KMS-11 (cell line): Measurements from ENCODE around the gene RALB.
A peak's percentile ranks its signal among the peaks of the same experiment; 100 is the strongest.

Experiments
- H2AFZ ChIP-seq: fragments of 200-600 bp; sonication (generic); 2 replicates; pipeline ENCODE4 v1.6.1; 2016; ENCODE audit warnings: antibody characterized with exemption, mixed run types, low read depth
- H3K27ac ChIP-seq: fragments of 200-600 bp; sonication (generic); 2 replicates; pipeline ENCODE4 v1.6.1; 2016; ENCODE audit warnings: mild to moderate bottlenecking, mixed run types
- H3K27me3 ChIP-seq: fragments of 200-600 bp; sonication (generic); 2 replicates; pipeline ENCODE4 v1.6.1; 2017; ENCODE audit warnings: mild to moderate bottlenecking, low read depth, mixed run types, moderate library complexity; ENCODE audit not compliant: insufficient read depth
- H3K36me3 ChIP-seq: fragments of 200-600 bp; sonication (generic); 2 replicates; pipeline ENCODE4 v1.6.1; 2017; ENCODE audit warnings: mild to moderate bottlenecking, mixed run types; ENCODE audit not compliant: insufficient read depth
- H3K4me1 ChIP-seq: fragments of 200-600 bp; sonication (generic); 2 replicates; pipeline ENCODE4 v1.6.1; 2016; ENCODE audit warnings: mild to moderate bottlenecking, low read depth, mixed run types; ENCODE audit not compliant: poor library complexity, severe bottlenecking
- H3K4me2 ChIP-seq: fragments of 200-600 bp; sonication (generic); 2 replicates; pipeline ENCODE4 v1.7.0; 2016; ENCODE audit warnings: mild to moderate bottlenecking, mixed run types
- H3K4me3 ChIP-seq: fragments of 200-600 bp; sonication (generic); IDR thresholded peaks from 2 replicates; pipeline ENCODE4 v1.6.1; 2017; ENCODE audit warnings: low read depth, low read length, mixed read lengths; ENCODE audit not compliant: insufficient read depth
- H3K79me2 ChIP-seq: fragments of 200-600 bp; sonication (generic); 2 replicates; pipeline ENCODE4 v1.6.1; 2016; ENCODE audit warnings: low read depth, mixed run types; ENCODE audit not compliant: insufficient read depth
- H3K9ac ChIP-seq: fragments of 200-600 bp; sonication (generic); 2 replicates; pipeline ENCODE4 v1.6.1; 2016; ENCODE audit warnings: mild to moderate bottlenecking, mixed run types
- H4K20me1 ChIP-seq: fragments of 200-600 bp; sonication (generic); 2 replicates; pipeline ENCODE4 v1.6.1; 2016; ENCODE audit warnings: mild to moderate bottlenecking, mixed run types; ENCODE audit not compliant: insufficient read depth
- CTCF ChIP-seq: fragments of 200-600 bp; sonication (generic); conservative IDR thresholded peaks from 2 replicates; pipeline ENCODE4 v1.6.1; 2017; ENCODE audit warnings: low read depth, mild to moderate bottlenecking, antibody characterized with exemption, low read length, moderate library complexity, mixed read lengths

RALB gene

GRCh38 chr2:120271711-120272379 is 19.2 kb downstream of the RALB start:
- H3K79me2 ChIP-seq, result peaks cover 9% of the 10 kb centered on the region; the same call in 1 of the 2 replicates
- H3K4me2 ChIP-seq, result no peak overlapping the region
- peaks cover 43% of the 10 kb centered on the region for H3K4me1 ChIP-seq

GRCh38 chr2:120272763-120273481 is 20.3 kb downstream of the RALB start:
- H3K9ac ChIP-seq, result no peak overlapping the region
- H3K4me3 ChIP-seq, result no peak overlapping the region
- H3K27ac ChIP-seq, result no peak overlapping the region
- H2AFZ ChIP-seq, result no peak overlapping the region
- no peaks in the 10 kb centered on the region for H3K36me3 ChIP-seq
- no peak for TF ChIP-seq CTCF
- H3K27me3 ChIP-seq, result no peaks in the 10 kb centered on the region
- no peaks in the 10 kb centered on the region for H4K20me1 ChIP-seq
- H3K4me1 ChIP-seq, result peaks cover 46% of the 10 kb centered on the region
- no peak overlapping the region for H3K4me2 ChIP-seq
- peaks cover 9% of the 10 kb centered on the region; the same call in 1 of the 2 replicates for H3K79me2 ChIP-seq

More at GRCh38 chr2:120271711-120272379, 19.2 kb downstream of the RALB start:
- no peaks in the 10 kb centered on the region for H3K27me3 ChIP-seq
- no peaks in the 10 kb centered on the region for H4K20me1 ChIP-seq
- H2AFZ ChIP-seq, result no peak overlapping the region
- no peak for TF ChIP-seq CTCF
- no peak overlapping the region for H3K9ac ChIP-seq
- no peak overlapping the region for H3K27ac ChIP-seq
- H3K36me3 ChIP-seq, result no peaks in the 10 kb centered on the region
- no peak overlapping the region for H3K4me3 ChIP-seq

- Histone ChIP-seq H3K4me3 (peak overlapping the region; percentile 22), H3K36me3 (no peaks in the 10 kb centered on the region), H4K20me1 (no peaks in the 10 kb centered on the region), H3K4me2 (peak overlapping the region; percentile 71), H3K27me3 (no peaks in the 10 kb centered on the region), H3K79me2 (peaks cover 9% of the 10 kb centered on the region; the same call in 1 of the 2 replicates), H3K27ac (peak overlapping the region; percentile 55), H3K4me1 (peaks cover 46% of the 10 kb centered on the region), H2AFZ (no peak overlapping the region), H3K9ac (no peak overlapping the region; the same call in 1 of the 2 replicates)
- TF ChIP-seq CTCF, result no peak
Observed at GRCh38 chr2:120275617-120276400, 23.2 kb downstream of the RALB start.

- H2AFZ ChIP-seq, result no peak overlapping the region
- no peak overlapping the region for H3K4me2 ChIP-seq
- peaks cover 9% of the 10 kb centered on the region; the same call in 1 of the 2 replicates for H3K79me2 ChIP-seq
- H3K4me1 ChIP-seq, result peaks cover 45% of the 10 kb centered on the region
- H3K27me3 ChIP-seq, result no peaks in the 10 kb centered on the region
- no peaks in the 10 kb centered on the region for H3K36me3 ChIP-seq
- no peak for TF ChIP-seq CTCF
- no peak overlapping the region for H3K4me3 ChIP-seq
- no peaks in the 10 kb centered on the region for H4K20me1 ChIP-seq
- H3K27ac ChIP-seq, result no peak overlapping the region
- H3K9ac ChIP-seq, result no peak overlapping the region
Observed at GRCh38 chr2:120277505-120278205, 25.0 kb downstream of the RALB start.
